Activated CD8-positive, alpha-beta memory T cell treated with anti-CD3 and anti-CD28 coated beads, Interleukin-2, amount 10 ng/mL, durations not matched to agents 7 days and 5 days (primary cell): ENCODE measurements around the gene BCAT1. TPM values are rescaled to one million over a fixed set of nuclear protein-coding genes. Genes with fewer than 3 reads are reported as not detected.
A peak's percentile ranks its signal among the peaks of the same experiment; 100 is the strongest.
"Not testable (repeated sequence)": the region's sequence is repeated elsewhere in the genome, so short reads cannot be mapped to it uniquely, and the experiment has no call there.

Experiments
- ATAC-seq: fragments of 150-1000 bp; cut with Tn5 transposase; one replicate; pipeline ENCODE4 v1.10.0; 2021; ENCODE audit warnings: moderate library complexity
- CTCF ChIA-PET: fragments of 350-600 bp; sonication (Branson Sonifier 250); formaldehyde crosslinking; loops from one replicate; lab custom pipeline; 2021; ENCODE audit warnings: antibody characterized with exemption; lab: Charles Lee
- DNase-seq: peaks from one replicate; pipeline ENCODE4 v3.0.0-alpha.2; 2020
- H3K27ac Mint-ChIP-seq: one replicate; pipeline ENCODE4 v1.8.0; 2021; ENCODE audit warnings: mild to moderate bottlenecking, mixed read lengths
- H3K27me3 Mint-ChIP-seq: one replicate; pipeline ENCODE4 v1.8.0; 2021; ENCODE audit warnings: mixed read lengths
- H3K36me3 Mint-ChIP-seq: one replicate; pipeline ENCODE4 v1.8.0; 2021; ENCODE audit warnings: mild to moderate bottlenecking, mixed read lengths
- H3K4me1 Mint-ChIP-seq: one replicate; pipeline ENCODE4 v1.8.0; 2021; ENCODE audit warnings: mixed read lengths
- H3K4me3 Mint-ChIP-seq: one replicate; pipeline ENCODE4 v1.8.0; 2021; ENCODE audit warnings: mild to moderate bottlenecking, moderate library complexity, mixed read lengths
- H3K9me3 Mint-ChIP-seq: one replicate; pipeline ENCODE4 v1.8.0; 2022; ENCODE audit warnings: low read depth, mixed read lengths
- total RNA-seq, 2 experiments: library from RNA; stranded (reverse); gene quantifications; one replicate each; pipeline ENCODE4 v1.2.3, GENCODE V29; 2021

Gene BCAT1
- total RNA-seq, 2 experiments from 2014 or later = 18.9 to 48.3 TPM

DNA sequence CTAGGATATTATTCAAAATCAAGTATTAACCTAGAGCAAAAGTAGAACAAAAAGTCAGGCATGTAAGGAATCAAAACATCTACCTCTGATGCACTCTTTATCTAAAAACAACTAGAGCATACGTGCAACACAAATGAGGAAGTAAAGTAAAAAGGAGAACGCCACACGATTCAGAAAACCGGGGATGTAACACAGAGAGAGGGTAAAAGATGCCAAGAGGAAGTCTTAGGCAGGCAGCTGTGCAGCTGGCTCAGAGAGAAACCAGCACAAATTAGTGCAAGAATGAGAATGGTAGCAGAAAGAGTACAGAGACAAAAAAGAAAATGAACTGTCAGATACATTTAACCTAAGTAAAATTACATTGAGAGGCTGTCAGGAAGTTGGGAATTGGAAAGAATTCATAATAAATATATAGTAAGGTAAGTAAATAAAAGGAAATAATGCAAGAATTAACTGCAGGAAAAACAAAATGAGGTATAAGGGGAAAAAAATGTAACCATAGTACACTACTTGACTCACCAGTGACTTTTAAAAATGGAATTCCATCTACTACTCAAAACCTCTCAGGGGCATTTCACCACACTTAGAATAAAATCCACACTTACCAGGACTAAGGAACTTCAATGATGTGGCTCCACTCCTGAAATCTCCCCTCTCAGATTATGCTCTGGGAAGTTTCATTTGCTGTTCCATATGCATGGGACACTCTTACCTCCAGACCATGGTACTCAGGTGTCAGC lies 17.1 kb downstream of the BCAT1 start:
- no peaks in the 10 kb centered on the region for H3K9me3 Mint-ChIP-seq
- no peak overlapping the region for H3K27ac Mint-ChIP-seq
- no peak overlapping the region for H3K4me3 Mint-ChIP-seq
- H3K4me1 Mint-ChIP-seq = peaks cover 7% of the 10 kb centered on the region
- peak; percentile 18 for DNase-seq
- ATAC-seq = no peak
- CTCF ChIA-PET = no interaction called here
- H3K36me3 Mint-ChIP-seq = peaks cover 7% of the 10 kb centered on the region
- H3K27me3 Mint-ChIP-seq = peaks cover 3% of the 10 kb centered on the region

DNA sequence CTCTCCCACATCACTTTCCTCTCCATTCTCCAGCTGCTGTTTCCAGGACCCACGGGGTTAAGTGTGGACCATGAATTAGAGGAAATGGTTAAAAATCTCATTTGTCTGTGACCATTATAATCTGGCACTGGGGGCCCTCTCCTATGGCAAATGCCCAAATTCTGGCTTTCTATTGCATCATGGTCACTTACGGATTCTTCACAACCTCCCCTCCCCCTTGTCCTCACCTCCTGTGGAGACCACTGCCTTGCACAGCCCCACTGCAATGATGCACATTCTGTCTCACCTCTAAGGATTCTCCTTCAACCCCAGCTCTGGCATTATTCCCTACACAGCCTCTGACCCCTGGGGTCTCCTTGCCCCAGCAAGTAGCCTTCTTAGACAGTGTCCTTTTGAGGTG lies 18.9 kb downstream of the BCAT1 start:
- Mint-ChIP-seq H3K4me3 (no peak overlapping the region), H3K4me1 (peaks cover 7% of the 10 kb centered on the region), H3K27ac (no peak overlapping the region), H3K36me3 (peaks cover 11% of the 10 kb centered on the region), H3K27me3 (peaks cover 3% of the 10 kb centered on the region), H3K9me3 (peaks cover 1% of the 10 kb centered on the region)
- CTCF ChIA-PET = no interaction called here
- DNase-seq (peak; percentile 26), ATAC-seq (no peak)

DNA sequence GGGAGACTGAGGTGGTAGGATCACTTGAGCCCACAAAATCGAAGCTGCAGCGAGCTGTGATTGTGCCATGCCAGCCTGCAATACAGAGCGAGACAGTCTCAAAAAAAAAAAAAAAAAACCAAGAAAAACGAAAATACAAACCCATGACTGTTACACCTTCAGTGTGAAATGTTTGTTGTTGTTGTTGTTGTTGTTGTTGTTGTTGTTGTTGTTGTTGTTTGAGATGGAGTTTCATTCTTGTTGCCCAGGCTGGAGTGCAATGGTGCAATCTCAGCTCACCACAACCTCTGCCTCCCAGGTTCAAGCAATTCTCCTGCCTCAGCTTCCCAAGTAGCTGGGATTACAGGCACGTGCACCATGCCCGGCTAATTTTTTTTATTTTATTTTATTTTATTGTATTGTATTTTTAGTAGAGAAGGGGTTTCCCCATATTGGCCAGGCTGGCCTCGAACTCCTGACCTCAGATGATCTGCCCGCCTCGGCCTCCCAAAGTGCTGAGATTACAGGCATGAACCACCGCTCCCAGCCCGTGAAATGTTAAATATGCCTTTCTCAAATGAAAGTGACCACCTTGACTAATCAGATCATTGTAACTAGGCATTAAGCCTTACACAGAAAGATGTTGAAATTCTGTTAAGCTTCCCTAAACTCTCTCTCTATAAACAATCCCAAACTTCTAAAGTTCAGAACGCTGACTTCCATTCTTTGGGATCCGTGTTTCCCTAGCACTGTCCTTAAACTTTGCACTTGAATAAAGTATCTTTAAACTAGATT lies 20.2 kb downstream of the BCAT1 start:
- CTCF ChIA-PET = interaction anchor here (1.0 kb wide), 1 partner anchor 17 kb away, joined by 3 read pairs; no protein-coding TSS in a partner anchor
- H3K4me3 Mint-ChIP-seq, ATAC-seq, H3K27me3 Mint-ChIP-seq, H3K4me1 Mint-ChIP-seq, H3K9me3 Mint-ChIP-seq, H3K27ac Mint-ChIP-seq: not testable (repeated sequence)
- peaks cover 15% of the 10 kb centered on the region for H3K36me3 Mint-ChIP-seq
- DNase-seq = peak; percentile 7

DNA sequence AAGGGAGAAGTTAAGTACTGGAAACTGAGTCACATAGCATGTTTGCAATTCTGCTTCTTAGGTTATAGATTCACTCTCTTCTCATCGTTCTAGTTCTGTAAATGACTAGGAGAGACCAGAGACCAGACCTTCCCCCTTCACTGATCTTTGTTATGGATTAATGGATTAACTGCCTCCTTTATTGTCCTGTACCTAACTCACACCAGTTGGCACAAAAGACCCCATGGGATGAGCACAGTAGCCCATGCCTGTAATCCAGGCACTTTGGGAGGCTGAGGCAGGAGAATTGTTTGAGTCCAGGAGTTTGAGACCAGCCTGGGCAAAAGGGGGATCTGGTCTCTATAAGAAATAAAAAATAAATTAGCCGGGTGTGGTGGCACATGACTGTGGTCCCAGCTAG lies 20.8 kb downstream of the BCAT1 start:
- peaks cover 7% of the 10 kb centered on the region for H3K4me1 Mint-ChIP-seq
- no peak overlapping the region for H3K27ac Mint-ChIP-seq
- CTCF ChIA-PET = interaction anchor here (1.0 kb wide), 1 partner anchor 17 kb away, joined by 3 read pairs; no protein-coding TSS in a partner anchor
- peaks cover 3% of the 10 kb centered on the region for H3K27me3 Mint-ChIP-seq
- H3K4me3 Mint-ChIP-seq = no peak overlapping the region
- no peak for DNase-seq
- H3K9me3 Mint-ChIP-seq = peaks cover 1% of the 10 kb centered on the region
- no peak for ATAC-seq
- peaks cover 15% of the 10 kb centered on the region for H3K36me3 Mint-ChIP-seq

DNA sequence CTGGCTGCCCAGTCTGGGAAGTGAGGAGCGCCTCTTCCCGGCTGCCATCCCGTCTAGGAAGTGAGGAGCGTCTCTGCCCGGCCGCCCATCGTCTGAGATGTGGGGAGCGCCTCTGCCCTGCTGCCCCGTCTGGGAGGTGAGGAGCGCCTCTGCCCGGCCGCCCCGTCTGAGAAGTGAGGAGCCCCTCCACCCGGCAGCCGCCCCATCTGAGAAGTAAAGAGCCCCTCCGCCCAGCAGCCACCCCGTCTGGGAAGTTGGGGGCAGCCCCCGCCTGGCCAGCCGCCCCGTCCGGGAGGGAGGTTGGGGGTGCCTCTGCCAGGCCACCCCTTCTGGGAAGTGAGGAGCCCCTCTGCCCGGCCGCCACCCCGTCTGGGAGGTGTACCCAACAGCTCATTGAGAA lies 22.8 kb downstream of the BCAT1 start:
- Mint-ChIP-seq H3K36me3 (peaks cover 20% of the 10 kb centered on the region), H3K4me1 (peaks cover 18% of the 10 kb centered on the region)
- H3K4me3 Mint-ChIP-seq, CTCF ChIA-PET, ATAC-seq, H3K9me3 Mint-ChIP-seq, H3K27me3 Mint-ChIP-seq, H3K27ac Mint-ChIP-seq: not testable (repeated sequence)
- DNase-seq = peak; percentile 9

DNA sequence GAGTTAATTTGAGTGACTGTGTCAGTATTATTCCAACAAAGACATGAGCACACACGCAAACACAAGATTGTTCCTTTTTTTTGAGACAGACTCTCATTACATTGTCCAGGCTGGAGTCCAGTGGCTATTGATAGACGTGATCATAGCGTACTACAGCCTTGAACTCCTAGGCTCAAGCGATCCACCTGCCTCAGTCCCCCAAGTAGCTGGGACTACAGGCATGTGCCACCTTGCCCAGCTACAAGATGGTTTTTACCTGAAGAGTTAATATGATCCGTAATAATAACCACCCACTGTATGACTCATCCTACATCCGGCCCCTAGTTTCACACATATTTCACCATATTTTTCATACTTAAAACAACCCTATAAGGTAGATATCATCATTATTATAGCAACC lies 26.8 kb downstream of the BCAT1 start:
- DNase-seq (peak; percentile 39), ATAC-seq (peak; percentile 76)
- Mint-ChIP-seq H3K4me1 (peaks cover 27% of the 10 kb centered on the region), H3K27me3 (no peaks in the 10 kb centered on the region), H3K9me3 (peaks cover 1% of the 10 kb centered on the region), H3K27ac (peak overlapping the region; percentile 32), H3K4me3 (no peak overlapping the region), H3K36me3 (peaks cover 19% of the 10 kb centered on the region)
- CTCF ChIA-PET = no interaction called here

DNA sequence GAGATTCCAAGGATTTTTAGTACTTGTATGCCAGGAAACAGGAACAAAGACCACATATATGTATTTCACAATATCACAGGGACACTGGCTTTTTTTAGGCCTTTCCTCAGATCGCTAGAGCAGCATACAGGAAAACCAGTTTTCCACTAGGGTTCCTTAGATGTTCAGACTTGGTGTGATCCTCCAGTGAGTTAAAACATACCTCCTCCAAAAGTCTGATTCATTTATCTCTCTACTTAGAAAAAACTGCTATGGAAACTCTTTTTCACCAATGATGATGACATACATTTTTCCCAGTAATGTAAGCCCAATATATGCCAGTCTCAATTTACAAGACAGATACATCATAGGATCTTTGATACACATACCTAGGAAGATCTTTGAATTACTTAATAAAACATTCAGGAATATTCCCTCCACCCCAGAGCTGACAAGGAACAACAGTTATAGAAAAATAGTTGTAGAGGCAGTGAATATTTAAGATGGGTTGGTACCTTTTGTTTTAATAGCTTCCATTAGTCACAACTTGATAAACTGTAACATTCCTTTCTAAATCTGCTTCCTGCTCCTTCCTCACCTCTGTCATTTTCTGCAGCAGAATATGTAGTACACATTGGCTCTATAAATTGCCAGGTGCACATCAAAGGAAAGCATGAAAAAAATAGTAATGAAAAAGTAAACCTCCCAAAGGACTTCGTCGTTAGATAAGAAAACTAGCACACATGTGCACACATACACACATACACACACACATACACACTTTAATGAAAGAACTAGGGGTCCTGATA lies 27.5 kb downstream of the BCAT1 start:
- H3K9me3 Mint-ChIP-seq = peaks cover 1% of the 10 kb centered on the region
- H3K27ac Mint-ChIP-seq = no peak overlapping the region
- no peak overlapping the region for H3K4me3 Mint-ChIP-seq
- CTCF ChIA-PET = no interaction called here
- H3K4me1 Mint-ChIP-seq = peaks cover 27% of the 10 kb centered on the region
- peaks cover 15% of the 10 kb centered on the region for H3K36me3 Mint-ChIP-seq
- peak; percentile 16 for ATAC-seq
- H3K27me3 Mint-ChIP-seq = no peaks in the 10 kb centered on the region
- no peak for DNase-seq

DNA sequence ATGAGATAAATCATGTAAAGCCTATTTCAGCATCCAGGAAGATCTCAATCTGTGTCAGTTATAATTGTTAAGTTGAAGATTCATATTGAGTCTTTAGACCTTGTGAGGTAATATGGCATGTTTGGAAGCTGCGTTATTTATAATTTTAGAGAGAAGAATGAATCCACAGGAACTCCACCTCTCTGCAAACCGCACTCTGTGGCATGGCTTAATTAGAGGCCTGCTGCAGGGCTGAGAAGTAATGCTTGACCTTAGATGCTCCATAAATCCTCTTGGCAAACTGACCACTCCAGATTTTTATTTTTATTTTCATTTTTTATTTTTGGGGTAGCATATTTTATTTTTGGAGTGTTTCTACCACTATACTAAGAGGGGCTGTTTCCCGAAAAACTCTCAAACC lies 28.8 kb downstream of the BCAT1 start:
- Mint-ChIP-seq H3K4me1 (peaks cover 27% of the 10 kb centered on the region), H3K27ac (no peak overlapping the region), H3K36me3 (peaks cover 14% of the 10 kb centered on the region), H3K9me3 (peaks cover under 1% of the 10 kb centered on the region), H3K27me3 (no peaks in the 10 kb centered on the region), H3K4me3 (no peak overlapping the region)
- CTCF ChIA-PET = interaction anchor here (1.3 kb wide), 1 partner anchor 11 kb away, joined by 3 read pairs; no protein-coding TSS in a partner anchor
- ATAC-seq (no peak), DNase-seq (peak; percentile 16)

DNA sequence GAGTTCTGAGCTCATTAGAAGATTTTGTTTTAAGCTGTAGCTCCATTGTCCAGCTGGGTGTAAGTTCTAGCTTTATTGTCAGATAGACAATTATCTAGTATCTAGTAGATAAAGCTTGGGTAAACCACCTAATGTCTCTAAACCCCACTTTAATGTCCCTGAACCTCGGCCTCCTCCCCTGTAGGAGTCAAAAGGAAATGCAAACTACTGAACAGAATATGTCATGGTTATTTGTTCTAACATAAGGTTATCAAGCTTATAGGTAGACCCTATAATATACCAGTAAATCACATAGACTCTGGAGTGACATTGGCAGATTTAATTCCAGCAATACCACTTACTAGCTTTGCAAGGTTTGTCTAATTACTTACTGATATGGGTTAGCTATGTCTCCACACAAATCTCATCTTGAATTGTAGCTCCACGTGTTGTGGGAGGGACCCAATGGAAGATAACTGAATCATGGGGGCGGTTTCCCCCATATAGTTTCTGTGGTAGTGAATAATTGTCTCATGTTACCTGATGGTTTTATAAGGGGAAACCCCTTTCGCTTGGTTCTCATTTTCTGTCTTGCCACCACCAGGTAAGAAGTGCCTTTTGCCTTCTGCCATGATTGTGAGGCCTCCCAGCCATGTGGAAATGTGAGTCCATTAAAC lies 29.4 kb downstream of the BCAT1 start:
- Mint-ChIP-seq H3K4me3 (no peak overlapping the region), H3K27me3 (no peaks in the 10 kb centered on the region), H3K27ac (no peak overlapping the region), H3K36me3 (peaks cover 12% of the 10 kb centered on the region), H3K9me3 (no peaks in the 10 kb centered on the region), H3K4me1 (peaks cover 27% of the 10 kb centered on the region)
- CTCF ChIA-PET = interaction anchor here (1.3 kb wide), 1 partner anchor 11 kb away, joined by 3 read pairs; no protein-coding TSS in a partner anchor
- DNase-seq = peak; percentile 39
- no peak for ATAC-seq

DNA sequence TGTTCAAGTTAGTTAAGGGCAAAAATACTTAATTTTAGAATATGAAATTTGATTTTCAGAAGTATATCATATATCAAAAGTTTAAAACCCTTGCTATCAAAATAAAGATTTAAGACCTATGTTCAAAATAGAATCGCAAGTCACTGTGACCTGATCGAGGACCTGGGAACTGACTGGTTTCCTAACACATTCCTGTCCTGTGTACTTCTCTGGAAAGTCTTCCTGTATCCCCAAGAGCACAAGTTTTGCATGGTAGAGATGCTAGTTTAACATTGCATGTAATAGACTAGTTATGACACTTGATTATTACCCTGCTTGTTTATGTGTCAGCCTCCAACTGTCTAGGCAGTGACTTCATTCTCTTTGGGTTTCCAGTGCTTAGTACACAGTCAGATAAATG lies 30.3 kb downstream of the BCAT1 start:
- Mint-ChIP-seq H3K27me3 (no peaks in the 10 kb centered on the region), H3K27ac (no peak overlapping the region), H3K9me3 (no peaks in the 10 kb centered on the region), H3K4me1 (peaks cover 27% of the 10 kb centered on the region), H3K4me3 (no peak overlapping the region), H3K36me3 (peaks cover 9% of the 10 kb centered on the region)
- ATAC-seq (no peak), DNase-seq (no peak)
- CTCF ChIA-PET = no interaction called here

DNA sequence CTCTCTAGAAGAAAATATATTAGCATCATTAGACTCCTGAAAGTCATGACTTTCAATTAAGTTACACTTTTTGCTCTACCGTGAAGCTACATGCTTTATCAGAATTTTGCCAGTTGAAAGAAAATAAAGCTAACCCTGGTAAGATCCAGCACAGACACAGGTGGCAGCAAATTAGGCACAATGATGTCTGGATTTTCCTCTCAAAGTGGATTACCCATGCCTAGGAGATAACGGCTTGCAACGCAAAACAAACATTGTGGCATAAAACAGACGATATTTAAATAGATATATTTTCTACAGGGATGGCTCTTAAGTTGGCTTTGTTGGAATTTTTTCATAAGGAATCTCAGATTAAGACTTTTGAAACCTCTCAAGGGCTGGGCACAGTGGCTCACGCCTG lies 33.4 kb downstream of the BCAT1 start:
- DNase-seq (no peak), ATAC-seq (no peak)
- peaks cover 7% of the 10 kb centered on the region for H3K4me1 Mint-ChIP-seq
- peaks cover 2% of the 10 kb centered on the region for H3K36me3 Mint-ChIP-seq
- H3K27me3 Mint-ChIP-seq = no peaks in the 10 kb centered on the region
- H3K27ac Mint-ChIP-seq = no peak overlapping the region
- H3K4me3 Mint-ChIP-seq = no peak overlapping the region
- no peaks in the 10 kb centered on the region for H3K9me3 Mint-ChIP-seq
- CTCF ChIA-PET = no interaction called here

DNA sequence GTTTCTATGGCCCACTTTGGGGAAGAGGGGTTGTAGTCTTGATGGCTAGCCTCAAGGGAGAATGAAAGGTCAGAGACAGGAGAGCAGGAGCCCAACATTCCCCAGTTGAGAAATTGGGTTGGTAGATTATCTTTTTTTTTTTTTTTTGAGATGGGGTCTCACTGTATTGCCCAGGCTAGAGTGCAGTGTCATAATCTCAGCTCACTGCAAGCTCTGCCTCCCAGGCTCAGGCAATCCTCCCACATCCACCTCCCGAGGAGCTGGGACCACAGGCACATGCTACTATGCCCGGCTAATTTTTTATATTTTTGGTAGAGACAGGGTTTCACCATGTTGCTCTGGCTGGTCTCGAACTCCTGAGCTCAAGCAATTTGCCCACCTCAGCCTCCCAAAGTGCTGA lies 34.9 kb downstream of the BCAT1 start:
- ATAC-seq (no peak), DNase-seq (no peak)
- Mint-ChIP-seq H3K27me3 (no peaks in the 10 kb centered on the region), H3K27ac (no peak overlapping the region), H3K9me3 (no peaks in the 10 kb centered on the region), H3K4me1 (no peaks in the 10 kb centered on the region), H3K36me3 (no peaks in the 10 kb centered on the region), H3K4me3 (no peak overlapping the region)
- CTCF ChIA-PET = no interaction called here

DNA sequence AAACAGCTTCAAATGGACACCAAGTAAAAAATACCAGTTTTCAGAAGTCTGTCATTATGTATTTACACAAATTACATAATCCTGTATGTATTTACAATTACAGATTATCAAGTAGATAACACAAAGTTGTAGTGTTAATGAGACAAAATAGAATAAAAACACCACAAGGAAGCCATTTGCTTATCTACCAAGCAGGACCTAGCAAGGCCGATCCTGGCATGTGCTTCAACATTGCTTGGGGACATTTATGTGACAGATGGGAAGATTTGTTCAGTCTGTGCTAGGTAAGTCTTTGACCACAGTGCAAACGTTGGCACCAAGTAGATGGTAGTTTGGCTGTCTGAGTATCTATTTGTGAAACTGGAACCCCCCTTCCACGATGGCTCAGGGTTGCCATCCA lies 35.8 kb downstream of the BCAT1 start:
- no peak for ATAC-seq
- Mint-ChIP-seq H3K27ac (no peak overlapping the region), H3K36me3 (no peaks in the 10 kb centered on the region), H3K27me3 (no peaks in the 10 kb centered on the region), H3K4me3 (no peak overlapping the region), H3K9me3 (no peaks in the 10 kb centered on the region), H3K4me1 (no peaks in the 10 kb centered on the region)
- DNase-seq = no peak
- CTCF ChIA-PET = no interaction called here
